Liver (tissue), 9 donors: ENCODE data around the gene ATR. TPM values are rescaled to one million over a fixed set of nuclear protein-coding genes. Genes with fewer than 3 reads are reported as not detected.

ENCODE experiments used
- DNase-seq: peaks from one replicate; pipeline ENCODE4 v3.0.0-alpha.2; 2017; ENCODE audit warnings: low spot score
- H3K27ac ChIP-seq, 2 donors: one replicate each; pipeline ENCODE4 v1.7.0; 2013; ENCODE audit warnings: inconsistent platforms in 2 of 2, low read length in 2 of 2, control low read depth in 1 of 2, low read depth in 1 of 2, mild to moderate bottlenecking in 1 of 2
- H3K27me3 ChIP-seq, 4 donors: one replicate each; pipeline versions ENCODE4 v1.6.1 to v1.7.0; 2013; ENCODE audit warnings: low read length in 3 of 4, inconsistent platforms in 1 of 4, mild to moderate bottlenecking in 1 of 4, moderate library complexity in 1 of 4; ENCODE audit not compliant: control insufficient read depth in 4 of 4, insufficient read depth in 4 of 4
- H3K36me3 ChIP-seq, 4 donors: one replicate each; pipeline versions ENCODE4 v1.6.1 to v1.7.0; 2013; ENCODE audit warnings: low read length in 3 of 4, mild to moderate bottlenecking in 3 of 4, low read depth in 1 of 4, moderate library complexity in 1 of 4; ENCODE audit not compliant: control insufficient read depth in 4 of 4, insufficient read depth in 3 of 4
- H3K4me1 ChIP-seq, 4 donors: one replicate each; pipeline versions ENCODE4 v1.6.1 to v1.7.0; 2013; ENCODE audit warnings: low read length in 3 of 4, mild to moderate bottlenecking in 3 of 4, moderate library complexity in 1 of 4; ENCODE audit not compliant: control insufficient read depth in 4 of 4, insufficient read depth in 4 of 4
- H3K4me3 ChIP-seq, 3 donors: one replicate each; pipeline versions ENCODE4 v1.6.1 to v1.7.0; 2013; ENCODE audit warnings: low read length in 3 of 3, control low read depth in 1 of 3, low read depth in 1 of 3, mild to moderate bottlenecking in 1 of 3
- H3K9ac ChIP-seq, 2 donors: one replicate each; pipeline ENCODE4 v1.7.0; 2013; ENCODE audit warnings: low read length in 2 of 2, mild to moderate bottlenecking in 2 of 2, moderate library complexity in 2 of 2, control low read depth in 1 of 2, low read depth in 1 of 2
- H3K9me3 ChIP-seq, 4 donors: one replicate each; pipeline versions ENCODE4 v1.6.1 to v1.7.0; 2013; ENCODE audit warnings: low read length in 3 of 4; ENCODE audit not compliant: control insufficient read depth in 4 of 4
- ATF3 ChIP-seq: IDR thresholded peaks from 2 replicates; pipeline ENCODE4 v1.6.1; 2016; ENCODE audit warnings: antibody characterized with exemption
- CTCF ChIP-seq: fragments of 150-350 bp; IDR thresholded peaks from 2 replicates; pipeline ENCODE4 v1.5.1; 2017; ENCODE audit warnings: improper control_type of control experiment, low read depth, low read length; ENCODE audit not compliant: missing input control
- EGR1 ChIP-seq, 2 donors: IDR thresholded peaks; 2 replicates each; pipeline ENCODE4 v1.6.1; 2016 to 2018; ENCODE audit warnings: antibody characterized with exemption in 2 of 2, low read depth in 2 of 2
- FOXA1 ChIP-seq: IDR thresholded peaks from 2 replicates; pipeline ENCODE4 v1.6.1; 2016; ENCODE audit warnings: antibody characterized with exemption
- FOXA2 ChIP-seq: IDR thresholded peaks from 2 replicates; pipeline ENCODE4 v1.6.1; 2016; ENCODE audit warnings: antibody characterized with exemption
- GABPA ChIP-seq, 2 donors: IDR thresholded peaks in 1 of 2; conservative IDR thresholded peaks in 1 of 2; 2 replicates each; pipeline ENCODE4 v1.6.1; 2016; ENCODE audit warnings: antibody characterized with exemption in 2 of 2, mild to moderate bottlenecking in 1 of 2, moderate library complexity in 1 of 2
- HNF4A ChIP-seq, 2 donors: conservative IDR thresholded peaks; 2 replicates each; pipeline ENCODE4 v1.6.1; 2016; ENCODE audit warnings: antibody characterized with exemption in 2 of 2, mild to moderate bottlenecking in 2 of 2
- JUND ChIP-seq, 2 donors: IDR thresholded peaks; 2 replicates each; pipeline ENCODE4 v1.6.1; 2016; ENCODE audit warnings: antibody characterized with exemption in 2 of 2
- MAX ChIP-seq: IDR thresholded peaks from 2 replicates; pipeline ENCODE4 v1.6.1; 2016; ENCODE audit warnings: antibody characterized with exemption
- NR2F2 ChIP-seq: IDR thresholded peaks from 2 replicates; pipeline ENCODE4 v1.6.1; 2016; ENCODE audit warnings: antibody characterized with exemption
- RAD21 ChIP-seq, 2 donors: IDR thresholded peaks; 2 replicates each; pipeline ENCODE4 v1.6.1; 2016; ENCODE audit warnings: antibody characterized with exemption in 2 of 2, mild to moderate bottlenecking in 2 of 2
- REST ChIP-seq: IDR thresholded peaks from 2 replicates; pipeline ENCODE4 v1.6.1; 2016; ENCODE audit warnings: antibody characterized with exemption, mild to moderate bottlenecking
- RXRA ChIP-seq, 2 donors: IDR thresholded peaks; 2 replicates each; pipeline ENCODE4 v1.6.1; 2017 to 2018; ENCODE audit warnings: antibody characterized with exemption in 2 of 2, mild to moderate bottlenecking in 1 of 2
- SP1 ChIP-seq: IDR thresholded peaks from 2 replicates; pipeline ENCODE4 v1.6.1; 2018; ENCODE audit warnings: antibody characterized with exemption, mild to moderate bottlenecking
- TAF1 ChIP-seq: conservative IDR thresholded peaks from 2 replicates; pipeline ENCODE4 v1.6.1; 2016; ENCODE audit warnings: antibody characterized with exemption, mild to moderate bottlenecking
- ZBTB33 ChIP-seq: IDR thresholded peaks from 2 replicates; pipeline ENCODE4 v1.6.1; 2016; ENCODE audit warnings: antibody characterized with exemption
- WGBS: extraction: QIAGEN DNeasy Blood & Tissue Kit; methylation state at CpG from one replicate; pipeline ENCODE4 v1.1.7; 2013; 5-methylcytosine and 5-hydroxymethylcytosine counted together
- polyA plus RNA-seq, 2 donors: library from polyadenylated mRNA; stranded (reverse) in 1 of 2; unstranded in 1 of 2; fragments of 200-250 nt in 1 of 2; fragments of >200 nt in 1 of 2; fragmentation: Nextera tagmentation in 1 of 2; extraction: Ambion mirVana in 1 of 2; gene quantifications; one replicate each; pipeline versions ENCODE4 v1.2.1 to v1.2.3, GENCODE V29; 2013 to 2015
- total RNA-seq, 2 donors: library from RNA; depleted of rRNA; stranded (reverse); fragments of >200 nt; gene quantifications; one replicate each; pipeline ENCODE4 v1.2.3, GENCODE V29; 2014
- donor health status: healthy.
- donor health status: healthy.
- donor health status: healthy.
- donor health status: healthy.
- donor health status: healthy.

ATR gene
- total and polyA plus RNA-seq, 4 donors = 5.0 to 21.5 (median 12.1) TPM

GRCh38 chr3:142618917-142619461 is 40.5 kb upstream of the ATR start:
- Histone ChIP-seq H3K4me3 (no peak overlapping the region), H3K27me3 (no peaks in the 10 kb centered on the region), H3K27ac (no peak overlapping the region), H3K36me3 (no peaks in the 10 kb centered on the region), H3K9me3 (no peaks in the 10 kb centered on the region), H3K4me1 (peaks cover 0 to 1% (median 0%) of the 10 kb centered on the region in 4 donors), H3K9ac (no peak overlapping the region)
- WGBS = 90% methylated on average over 3 of the region's 3 CpGs
- no peak for DNase-seq
- TF ChIP-seq FOXA1 (no peak), GABPA (IDR thresholded peaks at IDR 0.05 in 1 of 2, conservative IDR thresholded peaks at IDR 0.05 in 1 of 2) (no peak), RXRA (IDR thresholded peaks at IDR 0.05) (no peak), JUND (IDR thresholded peaks at IDR 0.05) (no peak), FOXA2 (no peak), RAD21 (IDR thresholded peaks at IDR 0.05) (no peak), EGR1 (IDR thresholded peaks at IDR 0.05; ENCODE audit: low read depth in 2 of 2) (no peak), HNF4A (conservative IDR thresholded peaks at IDR 0.05) (no peak), ATF3 (no peak), NR2F2 (no peak), REST (no peak), SP1 (no peak), MAX (no peak), TAF1 (no peak), CTCF (no peak), ZBTB33 (no peak)

- TF ChIP-seq TAF1 = no peak
- Histone ChIP-seq H3K27ac (no peak overlapping the region), H3K4me3 (no peak overlapping the region), H3K27me3 (no peaks in the 10 kb centered on the region), H3K9ac (no peak overlapping the region), H3K4me1 (peaks cover 0 to 1% (median 0%) of the 10 kb centered on the region in 4 donors), H3K36me3 (no peaks in the 10 kb centered on the region), H3K9me3 (no peaks in the 10 kb centered on the region)
- DNase-seq = no peak
- WGBS = 95% methylated on average over 2 of the region's 2 CpGs
These were observed 36.6 kb upstream of the ATR start for GRCh38 chr3:142615171-142615570.
